H1 (cell line): ENCODE measurements around the gene ZBTB16. TPM values are rescaled to one million over a fixed set of nuclear protein-coding genes. Genes with fewer than 3 reads are reported as not detected.
A peak's percentile ranks its signal among the peaks of the same experiment; 100 is the strongest.

Experiments used
- CBX8 ChIP-seq: fragments of 300-800, 300-1000 bp; sonication (generic); IDR thresholded peaks from 2 replicates; pipeline ENCODE4 v1.7.1; 2016; ENCODE audit warnings: low read depth, low read length, borderline replicate concordance
- CHD1 ChIP-seq: IDR thresholded peaks from 2 replicates; pipeline ENCODE4 v1.6.1; 2012; ENCODE audit warnings: low read depth, low read length, improper control_type of control experiment
- CREB1 ChIP-seq: IDR thresholded peaks from 2 replicates; pipeline ENCODE4 v1.6.1; 2012; ENCODE audit warnings: inconsistent platforms
- CTBP2 ChIP-seq: IDR thresholded peaks from 2 replicates; pipeline ENCODE4 v1.7.0; 2011; ENCODE audit warnings: borderline replicate concordance, mild to moderate bottlenecking, moderate library complexity, mixed read lengths, low read length; ENCODE audit not compliant: insufficient read depth, insufficient read length
- CTCF ChIP-seq, 3 experiments: IDR thresholded peaks; 1 replicate in 2 of 3; 2 replicates in 1 of 3; pipeline versions ENCODE4 v1.5.1 to v1.6.1; 2011; ENCODE audit warnings: low read length in 3 of 3, mild to moderate bottlenecking in 3 of 3, inconsistent platforms in 2 of 3, low read depth in 1 of 3, moderate library complexity in 1 of 3; ENCODE audit not compliant: insufficient read depth in 1 of 3; ENCODE audit errors: control extremely low read depth in 1 of 3
- EGR1 ChIP-seq: IDR thresholded peaks from 2 replicates; pipeline ENCODE4 v1.6.1; 2011; ENCODE audit warnings: low read depth, low read length, borderline replicate concordance
- MAFK ChIP-seq: IDR thresholded peaks from 2 replicates; pipeline ENCODE4 v1.6.1; 2012; ENCODE audit warnings: low read depth, mild to moderate bottlenecking, improper control_type of control experiment, low read length
- NANOG ChIP-seq: IDR thresholded peaks from 2 replicates; pipeline ENCODE4 v1.6.1; 2011; ENCODE audit warnings: low read length, low read depth, mild to moderate bottlenecking, inconsistent platforms; ENCODE audit not compliant: insufficient read depth, poor library complexity, severe bottlenecking
- PHF8 ChIP-seq: fragments of 200-600 bp; sonication (generic); conservative IDR thresholded peaks from 2 replicates; pipeline ENCODE4 v1.7.1; 2012; ENCODE audit warnings: low read depth, mild to moderate bottlenecking, inconsistent platforms, low read length, moderate library complexity
- POLR2AphosphoS5 ChIP-seq: IDR thresholded peaks from 2 replicates; pipeline ENCODE4 v1.6.1; 2011; ENCODE audit warnings: low read depth, low read length
- POU5F1 ChIP-seq: IDR thresholded peaks from 2 replicates; pipeline ENCODE4 v1.6.1; 2011; ENCODE audit warnings: low read depth, mild to moderate bottlenecking, low read length, moderate library complexity
- RAD21 ChIP-seq, 2 experiments: IDR thresholded peaks in 1 of 2; conservative IDR thresholded peaks in 1 of 2; 2 replicates each; pipeline ENCODE4 v1.6.1; 2011; ENCODE audit warnings: low read depth in 2 of 2, low read length in 2 of 2, improper control_type of control experiment in 1 of 2, inconsistent platforms in 1 of 2, mild to moderate bottlenecking in 1 of 2, moderate library complexity in 1 of 2
- SIN3A ChIP-seq, 2 experiments: IDR thresholded peaks in 1 of 2; conservative IDR thresholded peaks in 1 of 2; 2 replicates each; pipeline ENCODE4 v1.6.1; 2011 to 2012; ENCODE audit warnings: low read length in 2 of 2, improper control_type of control experiment in 1 of 2, low read depth in 1 of 2, mild to moderate bottlenecking in 1 of 2
- SIRT6 ChIP-seq: IDR thresholded peaks from one replicate; pipeline ENCODE4 v1.7.1; 2012; ENCODE audit warnings: low read length, inconsistent platforms
- TBP ChIP-seq: IDR thresholded peaks from 2 replicates; pipeline ENCODE4 v1.6.1; 2011; ENCODE audit warnings: low read depth, low read length, improper control_type of control experiment
- TCF12 ChIP-seq: IDR thresholded peaks from 2 replicates; pipeline ENCODE4 v1.6.1; 2011; ENCODE audit warnings: low read depth, mild to moderate bottlenecking, low read length
- ZNF274 ChIP-seq: IDR thresholded peaks from 2 replicates; pipeline ENCODE4 v1.7.0; 2012; ENCODE audit warnings: low read length, borderline replicate concordance; ENCODE audit errors: extremely low read depth
- polyA plus RNA-seq, 7 experiments: library from polyadenylated mRNA; depleted of rRNA in 3 of 7; stranded (reverse) in 5 of 7; unstranded in 2 of 7; fragments of >200 nt in 5 of 7; fragments of 200-250 nt in 2 of 7; gene quantifications; 1 replicate in 5 of 7; 2 replicates in 1 of 7; 4 replicates in 1 of 7; pipeline versions ENCODE4 v1.2.1 to v1.2.3, GENCODE V29; 2011 to 2013; ENCODE audit warnings: missing spikeins in 2 of 7, mixed read lengths in 2 of 7
- total RNA-seq: library from RNA; stranded (reverse); fragmentation: NEBNext Ultra II Directional; extraction: Animal tissue kit (Norgen Biotek cat#: 25700); gene quantifications from 2 replicates; pipeline ENCODE4 v1.2.1, GENCODE V29; 2021
- TF ChIP-seq, protein P1 (sequence below): IDR thresholded peaks from 2 replicates; pipeline ENCODE4 v1.6.1; 2012; ENCODE audit warnings: low read length, inconsistent platforms
- TF ChIP-seq, protein P2 (sequence below): IDR thresholded peaks from 2 replicates; pipeline ENCODE4 v1.6.1; 2012; ENCODE audit warnings: inconsistent platforms

ZBTB16 gene
- total and polyA plus RNA-seq, 2 of the 8 experiments (the other 6 are each of a cell fraction or from before 2014, with no cell fraction given), result 0.12 to 0.61 TPM

DNA sequence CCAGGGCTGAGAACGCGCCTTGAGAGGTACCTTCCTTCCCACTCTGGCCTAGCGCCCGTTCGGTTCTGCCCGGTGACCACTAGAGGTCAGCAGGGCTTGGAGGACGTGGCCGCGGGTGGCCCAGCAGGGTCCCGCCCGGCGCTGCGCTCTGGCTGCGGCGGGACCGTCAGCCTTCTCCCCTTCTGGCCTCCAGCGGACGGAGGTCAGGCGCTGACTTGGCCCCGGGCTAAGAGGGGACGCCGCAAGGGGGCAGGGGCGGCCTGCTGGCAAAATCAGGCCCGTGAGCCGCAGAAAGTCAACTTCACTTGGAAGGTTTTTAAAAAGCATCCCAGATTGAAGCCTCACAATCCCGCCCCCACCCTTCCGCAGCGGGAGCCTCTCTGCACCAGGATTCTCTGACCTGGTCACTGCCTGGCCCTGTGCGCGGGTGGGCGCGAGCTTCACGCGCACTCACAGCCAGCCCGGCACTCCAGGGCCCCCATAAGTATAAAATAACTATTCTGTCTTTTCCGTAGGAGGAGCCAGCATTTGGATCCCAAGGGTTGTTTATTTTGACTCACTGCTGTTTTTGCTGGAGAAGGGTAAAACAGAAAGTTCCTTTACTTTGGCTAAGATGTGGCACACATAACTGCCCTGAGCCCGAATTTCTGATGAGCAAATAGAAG lies 23.2 kb upstream of the ZBTB16 start (continued):
- peak; percentile 40; the same call in 1 of the 2 replicates for TF ChIP-seq POU5F1
- TF ChIP-seq POLR2AphosphoS5, result no peak
- TF ChIP-seq CHD1, result no peak
- TF ChIP-seq, protein P1, sequence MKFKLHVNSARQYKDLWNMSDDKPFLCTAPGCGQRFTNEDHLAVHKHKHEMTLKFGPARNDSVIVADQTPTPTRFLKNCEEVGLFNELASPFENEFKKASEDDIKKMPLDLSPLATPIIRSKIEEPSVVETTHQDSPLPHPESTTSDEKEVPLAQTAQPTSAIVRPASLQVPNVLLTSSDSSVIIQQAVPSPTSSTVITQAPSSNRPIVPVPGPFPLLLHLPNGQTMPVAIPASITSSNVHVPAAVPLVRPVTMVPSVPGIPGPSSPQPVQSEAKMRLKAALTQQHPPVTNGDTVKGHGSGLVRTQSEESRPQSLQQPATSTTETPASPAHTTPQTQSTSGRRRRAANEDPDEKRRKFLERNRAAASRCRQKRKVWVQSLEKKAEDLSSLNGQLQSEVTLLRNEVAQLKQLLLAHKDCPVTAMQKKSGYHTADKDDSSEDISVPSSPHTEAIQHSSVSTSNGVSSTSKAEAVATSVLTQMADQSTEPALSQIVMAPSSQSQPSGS, result peak; percentile 66; the same call in 1 of the 2 replicates
- no peak for TF ChIP-seq ZNF274
- peak; percentile 70 to 98 (median 96) for TF ChIP-seq CTCF (IDR thresholded peaks at IDR 0.05; ENCODE audit: control extremely low read depth in 1 of 3, insufficient read depth in 1 of 3, low read depth in 1 of 3, low read length in 3 of 3)
- peak; percentile 40; the same call in 1 of the 2 replicates for TF ChIP-seq EGR1
- peak; percentile 77 for TF ChIP-seq CREB1
- TF ChIP-seq TCF12, result peak; percentile 72; the same call in 1 of the 2 replicates
- TF ChIP-seq RAD21 (IDR thresholded peaks at IDR 0.05 in 1 of 2, conservative IDR thresholded peaks at IDR 0.05 in 1 of 2; ENCODE audit: low read depth in 2 of 2, low read length in 2 of 2), result peak; percentile 81 to 87
- TF ChIP-seq CBX8, result no peak
- TF ChIP-seq MAFK, result no peak
- no peak for TF ChIP-seq NANOG
- TF ChIP-seq CTBP2, result peak; percentile 79
- TF ChIP-seq SIN3A (conservative IDR thresholded peaks at IDR 0.05 in 1 of 2, IDR thresholded peaks at IDR 0.05 in 1 of 2; ENCODE audit: low read depth in 1 of 2, low read length in 2 of 2), result 0 out of 4 replicates have a peak, but pooled peaks of 1 of the 2 experiments have one; percentile 36
- no peak for TF ChIP-seq SIRT6
- no peak for TF ChIP-seq PHF8
- TF ChIP-seq TBP, result peak; percentile 88
- TF ChIP-seq, protein P2, sequence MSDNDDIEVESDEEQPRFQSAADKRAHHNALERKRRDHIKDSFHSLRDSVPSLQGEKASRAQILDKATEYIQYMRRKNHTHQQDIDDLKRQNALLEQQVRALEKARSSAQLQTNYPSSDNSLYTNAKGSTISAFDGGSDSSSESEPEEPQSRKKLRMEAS, result peak; percentile 60
